HepG2 (cell line): ENCODE measurements around the gene GINS2. TPM values are rescaled to one million over a fixed set of nuclear protein-coding genes. Genes with fewer than 3 reads are reported as not detected.

Source experiments
- CHD2 ChIP-seq: IDR thresholded peaks from 2 replicates; pipeline ENCODE4 v1.6.1; 2011; ENCODE audit warnings: low read depth, low read length, improper control_type of control experiment
- CTCF ChIP-seq: sonication (generic); formaldehyde crosslinking; IDR thresholded peaks from 2 replicates; pipeline ENCODE4 v1.5.0; 2020; ENCODE audit warnings: mild to moderate bottlenecking, missing genetic modification reagents, moderate library complexity
- ELF3 ChIP-seq: IDR thresholded peaks from 2 replicates; pipeline ENCODE4 v1.6.1; 2016; ENCODE audit warnings: missing genetic modification reagents, missing compliant biosample characterization
- FOXK2 ChIP-seq: fragments of 450-650 bp; IDR thresholded peaks from 2 replicates; pipeline ENCODE4 v1.6.1; 2016
- HCFC1 ChIP-seq: fragments of 150-350 bp; IDR thresholded peaks from 2 replicates; pipeline ENCODE4 v1.6.1; 2014; ENCODE audit warnings: low read depth, low read length
- KDM2A ChIP-seq: sonication (generic); formaldehyde crosslinking; IDR thresholded peaks from 2 replicates; pipeline ENCODE4 v1.4.0; 2020; ENCODE audit warnings: low read depth, missing genetic modification reagents, borderline replicate concordance
- KLF9 ChIP-seq: IDR thresholded peaks from 2 replicates; pipeline ENCODE4 v1.6.1; 2016; ENCODE audit warnings: low read depth
- POLR2A ChIP-seq, 2 experiments: IDR thresholded peaks; 2 replicates each; pipeline ENCODE4 v1.6.1; 2011; ENCODE audit warnings: low read depth in 2 of 2, low read length in 2 of 2, mild to moderate bottlenecking in 1 of 2, moderate library complexity in 1 of 2; ENCODE audit not compliant: insufficient read depth in 1 of 2
- RBFOX2 ChIP-seq: fragments of 200-400 bp; formaldehyde crosslinking; IDR thresholded peaks from 2 replicates; pipeline ENCODE4 v1.6.1; 2017; ENCODE audit warnings: low read depth, mild to moderate bottlenecking, low read length
- STAG1 ChIP-seq: sonication (generic); formaldehyde crosslinking; IDR thresholded peaks from 2 replicates; pipeline ENCODE4 v1.4.0; 2020; ENCODE audit warnings: missing genetic modification reagents
- SYNCRIP ChIP-seq: fragments of 200-400 bp; formaldehyde crosslinking; IDR thresholded peaks from 2 replicates; pipeline ENCODE4 v1.6.1; 2018; ENCODE audit warnings: mild to moderate bottlenecking, low read depth, low read length; ENCODE audit not compliant: insufficient read depth
- USF2 ChIP-seq, 2 experiments: sonication (generic) in 1 of 2; formaldehyde crosslinking in 1 of 2; IDR thresholded peaks; 2 replicates each; pipeline versions ENCODE4 v1.5.1 to v1.6.1; 2011 to 2020; ENCODE audit warnings: borderline replicate concordance in 1 of 2, low read depth in 1 of 2, low read length in 1 of 2, mild to moderate bottlenecking in 1 of 2, missing genetic modification reagents in 1 of 2, moderate library complexity in 1 of 2
- WIZ ChIP-seq: sonication (generic); formaldehyde crosslinking; IDR thresholded peaks from 2 replicates; pipeline ENCODE4 v1.5.1; 2020; ENCODE audit warnings: mild to moderate bottlenecking, missing genetic modification reagents
- XRCC5 ChIP-seq: fragments of 200-400 bp; formaldehyde crosslinking; optimal IDR thresholded peaks from 2 replicates; pipeline ENCODE3; 2017; ENCODE audit warnings: mild to moderate bottlenecking, low read length
- ZFP36 ChIP-seq: fragments of 150-350 bp; IDR thresholded peaks from 2 replicates; pipeline ENCODE4 v1.6.1; 2018; ENCODE audit warnings: borderline replicate concordance, low read length, low read depth; ENCODE audit not compliant: partially characterized antibody
- ZKSCAN1 ChIP-seq: fragments of 150-350 bp; IDR thresholded peaks from 2 replicates; pipeline ENCODE4 v1.6.1; 2014; ENCODE audit warnings: low read length
- ZNF263 ChIP-seq: sonication (generic); formaldehyde crosslinking; IDR thresholded peaks from 2 replicates; pipeline ENCODE4 v1.4.0; 2020; ENCODE audit warnings: missing genetic modification reagents
- ZNF335 ChIP-seq: sonication (generic); formaldehyde crosslinking; IDR thresholded peaks from 2 replicates; pipeline ENCODE4 v1.4.0; 2020; ENCODE audit warnings: missing genetic modification reagents
- ZNF446 ChIP-seq: sonication (generic); formaldehyde crosslinking; IDR thresholded peaks from 2 replicates; pipeline ENCODE4 v1.5.0; 2020; ENCODE audit warnings: mild to moderate bottlenecking, missing genetic modification reagents
- ZNF451 ChIP-seq: sonication (generic); formaldehyde crosslinking; IDR thresholded peaks from 2 replicates; pipeline ENCODE4 v1.5.0; 2020; ENCODE audit warnings: mild to moderate bottlenecking, missing genetic modification reagents
- ZNF510 ChIP-seq: sonication (generic); formaldehyde crosslinking; IDR thresholded peaks from 2 replicates; pipeline ENCODE4 v1.4.0; 2020; ENCODE audit warnings: low read depth, mild to moderate bottlenecking, missing genetic modification reagents
- ZNF784 ChIP-seq: sonication (generic); formaldehyde crosslinking; IDR thresholded peaks from 2 replicates; pipeline ENCODE4 v1.5.1; 2020; ENCODE audit warnings: missing genetic modification reagents, mild to moderate bottlenecking, borderline replicate concordance
- ZSCAN22 ChIP-seq: sonication (generic); formaldehyde crosslinking; IDR thresholded peaks from 2 replicates; pipeline ENCODE4 v1.4.0; 2020; ENCODE audit warnings: mild to moderate bottlenecking, missing genetic modification reagents
- polyA plus RNA-seq, 8 experiments: library from polyadenylated mRNA; depleted of rRNA in 3 of 8; stranded (reverse) in 7 of 8; unstranded in 1 of 8; fragments of >200 nt; fragmentation: Illumina TruSeq in 4 of 8; extraction: Trizol in 4 of 8; gene quantifications; 2 replicates each; pipeline versions ENCODE4 v1.2.1 to v1.2.3, GENCODE V29; 2011 to 2016; ENCODE audit warnings: low read depth in 4 of 8, missing spikeins in 1 of 8, mixed read lengths in 1 of 8; ENCODE audit not compliant: insufficient read depth in 1 of 8
- total RNA-seq, 5 experiments: library from RNA; depleted of rRNA; stranded (reverse); fragments of >200 nt; fragmentation: Illumina TruSeq; extraction: Trizol; gene quantifications; 2 replicates each; pipeline ENCODE4 v1.2.3, GENCODE V29; 2016; ENCODE audit warnings: low read depth in 1 of 5
- TF ChIP-seq, protein P1 (sequence below): fragments of 450-650 bp; IDR thresholded peaks from 2 replicates; pipeline ENCODE4 v1.6.1; 2016
- TF ChIP-seq, protein P2 (sequence below): sonication (generic); formaldehyde crosslinking; IDR thresholded peaks from 2 replicates; pipeline ENCODE4 v1.8.1; 2023; ENCODE audit warnings: mild to moderate bottlenecking, inconsistent platforms, moderate library complexity, missing genetic modification reagents, borderline replicate concordance

GINS2 gene
- total and polyA plus RNA-seq, 2 of the 13 experiments (the other 11 are each of a cell fraction or from before 2014, with no cell fraction given): 10.6 to 48.3 TPM

DNA sequence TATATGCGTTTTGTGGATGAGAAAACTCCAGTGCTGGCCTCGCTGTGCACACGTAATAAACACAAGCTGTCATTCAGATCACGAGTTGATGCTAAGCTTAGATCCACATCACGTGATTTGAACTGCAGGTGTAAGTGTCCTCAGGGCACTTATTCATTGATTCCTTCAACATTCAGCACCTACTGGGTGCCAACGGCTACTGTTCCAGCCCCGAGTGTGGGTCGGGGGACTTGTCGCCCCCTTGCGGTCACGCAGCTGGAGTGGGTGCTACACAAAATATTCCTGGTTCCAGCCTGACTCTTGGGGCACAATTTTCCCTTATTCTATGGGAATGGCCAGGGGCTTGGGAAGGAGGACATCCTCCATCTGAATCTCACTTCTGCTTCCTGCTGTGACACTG, 29.9 kb upstream of the GINS2 start (continued):
- TF ChIP-seq USF2 (IDR thresholded peaks at IDR 0.05; ENCODE audit: low read depth, low read length): peak; percentile 47; the same call in 1 of the 2 replicates
- no peak for TF ChIP-seq USF2 (CRISPR knock-in tag; IDR thresholded peaks at IDR 0.05; ENCODE audit: borderline replicate concordance)
- no peak for TF ChIP-seq CHD2
- TF ChIP-seq WIZ (CRISPR knock-in tag): no peak
- TF ChIP-seq, protein P1, sequence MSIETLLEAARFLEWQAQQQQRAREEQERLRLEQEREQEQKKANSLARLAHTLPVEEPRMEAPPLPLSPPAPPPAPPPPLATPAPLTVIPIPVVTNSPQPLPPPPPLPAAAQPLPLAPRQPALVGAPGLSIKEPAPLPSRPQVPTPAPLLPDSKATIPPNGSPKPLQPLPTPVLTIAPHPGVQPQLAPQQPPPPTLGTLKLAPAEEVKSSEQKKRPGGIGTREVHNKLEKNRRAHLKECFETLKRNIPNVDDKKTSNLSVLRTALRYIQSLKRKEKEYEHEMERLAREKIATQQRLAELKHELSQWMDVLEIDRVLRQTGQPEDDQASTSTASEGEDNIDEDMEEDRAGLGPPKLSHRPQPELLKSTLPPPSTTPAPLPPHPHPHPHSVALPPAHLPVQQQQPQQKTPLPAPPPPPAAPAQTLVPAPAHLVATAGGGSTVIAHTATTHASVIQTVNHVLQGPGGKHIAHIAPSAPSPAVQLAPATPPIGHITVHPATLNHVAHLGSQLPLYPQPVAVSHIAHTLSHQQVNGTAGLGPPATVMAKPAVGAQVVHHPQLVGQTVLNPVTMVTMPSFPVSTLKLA: no peak
- TF ChIP-seq SYNCRIP: no peak
- TF ChIP-seq ZNF451: 0 out of 2 replicates have a peak, but pooled peaks have one; percentile 35
- no peak for TF ChIP-seq ZSCAN22 (CRISPR knock-in tag)
- TF ChIP-seq ZNF446 (CRISPR knock-in tag): 0 out of 2 replicates have a peak, but pooled peaks have one; percentile 32
- TF ChIP-seq HCFC1: no peak
- TF ChIP-seq RBFOX2: no peak
- TF ChIP-seq ZNF510 (CRISPR knock-in tag): no peak
- peak; percentile 76 for TF ChIP-seq CTCF
- no peak for TF ChIP-seq ELF3 (CRISPR knock-in tag)
- TF ChIP-seq XRCC5: peak; percentile 49
- no peak for TF ChIP-seq POLR2A (IDR thresholded peaks at IDR 0.05; ENCODE audit: insufficient read depth in 1 of 2, low read depth in 2 of 2, low read length in 2 of 2)
- 0 out of 2 replicates have a peak, but pooled peaks have one; percentile 19 for TF ChIP-seq ZNF263 (CRISPR knock-in tag)
- TF ChIP-seq, protein P2, sequence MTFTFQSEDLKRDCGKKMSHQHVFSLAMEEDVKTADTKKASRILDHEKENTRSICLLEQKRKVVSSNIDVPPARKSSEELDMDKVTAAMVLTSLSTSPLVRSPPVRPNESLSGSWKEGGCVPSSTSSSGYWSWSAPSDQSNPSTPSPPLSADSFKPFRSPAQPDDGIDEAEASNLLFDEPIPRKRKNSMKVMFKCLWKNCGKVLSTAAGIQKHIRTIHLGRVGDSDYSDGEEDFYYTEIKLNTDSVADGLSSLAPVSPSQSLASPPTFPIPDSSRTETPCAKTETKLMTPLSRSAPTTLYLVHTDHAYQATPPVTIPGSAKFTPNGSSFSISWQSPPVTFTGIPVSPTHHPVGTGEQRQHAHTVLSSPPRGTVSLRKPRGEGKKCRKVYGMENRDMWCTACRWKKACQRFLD (CRISPR knock-in tag): 0 out of 2 replicates have a peak, but pooled peaks have one; percentile 25
- no peak for TF ChIP-seq ZNF335
- TF ChIP-seq FOXK2: no peak
- peak; percentile 52; the same call in 1 of the 2 replicates for TF ChIP-seq KDM2A (CRISPR knock-in tag)
- no peak for TF ChIP-seq ZFP36
- TF ChIP-seq ZKSCAN1: peak; percentile 96
- TF ChIP-seq ZNF784: no peak
- TF ChIP-seq KLF9 (CRISPR knock-in tag): no peak
- TF ChIP-seq STAG1 (CRISPR knock-in tag): peak; percentile 52
